MM.1S (cell line): Measurements from ENCODE around the gene CRMP1.

Experiments
- DNase-seq: peaks from one replicate; pipeline ENCODE4 v3.0.0-alpha.2; 2015
- H2AFZ ChIP-seq: fragments of 300-600 bp; sonication (generic); 2 replicates; pipeline ENCODE4 v1.6.0; 2016; ENCODE audit warnings: antibody characterized with exemption, low read length
- H3F3A ChIP-seq: fragments of 300-600 bp; sonication (generic); 2 replicates; pipeline ENCODE4 v1.6.1; 2016; ENCODE audit warnings: mild to moderate bottlenecking, antibody characterized with exemption, low read length, moderate library complexity, mixed read lengths; ENCODE audit not compliant: insufficient read depth
- H3K27ac ChIP-seq: fragments of 300-600 bp; sonication (generic); 2 replicates; pipeline ENCODE4 v1.5.1; 2016; ENCODE audit warnings: mild to moderate bottlenecking, low read length
- H3K27me3 ChIP-seq: fragments of 300-600 bp; sonication (generic); replicated peaks from 2 replicates; pipeline ENCODE4 v1.6.0; 2016; ENCODE audit warnings: low read length; ENCODE audit not compliant: insufficient read depth
- H3K36me3 ChIP-seq: fragments of 300-600 bp; sonication (generic); replicated peaks from 2 replicates; pipeline ENCODE4 v1.6.1; 2016; ENCODE audit warnings: mild to moderate bottlenecking, low read length, mixed read lengths; ENCODE audit not compliant: insufficient read depth
- H3K4me1 ChIP-seq: fragments of 300-600 bp; sonication (generic); 2 replicates; pipeline ENCODE4 v1.6.1; 2016; ENCODE audit warnings: low read length, mixed read lengths
- H3K4me2 ChIP-seq: fragments of 300-600 bp; sonication (generic); 2 replicates; pipeline ENCODE4 v1.6.0; 2016; ENCODE audit warnings: low read depth, low read length
- H3K4me3 ChIP-seq: fragments of 300-600 bp; sonication (generic); 2 replicates; pipeline ENCODE4 v1.5.1; 2016; ENCODE audit warnings: low read length, mixed read lengths
- H3K79me2 ChIP-seq: fragments of 300-600 bp; sonication (generic); 2 replicates; pipeline ENCODE4 v1.6.1; 2016; ENCODE audit warnings: mixed run types, low read length, mixed read lengths
- H3K9ac ChIP-seq: fragments of 300-600 bp; sonication (generic); 2 replicates; pipeline ENCODE4 v1.6.1; 2016; ENCODE audit warnings: low read length, mixed read lengths
- H3K9me2 ChIP-seq: fragments of 300-600 bp; sonication (generic); replicated peaks from 2 replicates; pipeline ENCODE4 v1.6.1; 2016; ENCODE audit warnings: mild to moderate bottlenecking, low read length, mixed read lengths; ENCODE audit not compliant: insufficient read depth
- H3K9me3 ChIP-seq: fragments of 300-600 bp; sonication (generic); replicated peaks from 2 replicates; pipeline ENCODE4 v1.6.1; 2016; ENCODE audit warnings: mild to moderate bottlenecking, low read length, mixed read lengths; ENCODE audit not compliant: insufficient read depth
- H4K20me1 ChIP-seq: fragments of 300-600 bp; sonication (generic); 2 replicates; pipeline ENCODE4 v1.6.1; 2016; ENCODE audit warnings: mild to moderate bottlenecking, low read length, moderate library complexity, mixed read lengths; ENCODE audit not compliant: insufficient read depth
- EZH2 ChIP-seq: fragments of 300-600 bp; sonication (generic); optimal IDR thresholded peaks from 2 replicates; pipeline ENCODE3; 2017; ENCODE audit warnings: low read depth, mild to moderate bottlenecking, antibody characterized with exemption, low read length, mixed read lengths
- EZH2phosphoT487 ChIP-seq: fragments of 300-600 bp; sonication (generic); IDR thresholded peaks from 2 replicates; pipeline ENCODE4 v1.6.1; 2018; ENCODE audit warnings: antibody characterized with exemption, low read length
- TF ChIP-seq, protein P1 (sequence below): fragments of 300-600 bp; sonication (generic); IDR thresholded peaks from 2 replicates; pipeline ENCODE4 v1.5.1; 2016; ENCODE audit warnings: antibody characterized with exemption, low read length, mixed read lengths

Gene CRMP1

DNA sequence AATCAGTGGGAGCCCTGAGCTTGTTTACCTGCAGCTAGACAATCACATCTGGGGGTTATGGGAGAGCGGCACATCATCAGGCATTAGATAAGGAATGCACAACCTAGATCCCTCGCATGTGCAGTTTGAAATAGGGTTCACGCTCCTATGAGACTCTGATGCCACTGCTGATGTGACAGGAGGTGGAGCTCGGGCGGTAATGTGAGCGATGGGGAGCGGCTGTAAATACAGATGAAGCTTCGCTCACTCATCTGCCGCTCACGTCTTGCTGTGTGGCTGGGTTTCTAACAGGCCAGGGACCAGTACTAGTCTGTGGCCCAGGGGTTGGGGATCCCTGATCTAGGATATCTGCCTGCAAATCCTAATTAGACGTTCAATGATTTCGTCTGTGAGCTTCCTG lies 90.3 kb downstream of the CRMP1 start:
- Histone ChIP-seq H3K9ac (no peak overlapping the region), H3K36me3 (no peaks in the 10 kb centered on the region), H3K79me2 (no peaks in the 10 kb centered on the region), H2AFZ (no peak overlapping the region), H3K4me2 (no peak overlapping the region), H3K4me3 (no peak overlapping the region), H3K4me1 (no peaks in the 10 kb centered on the region), H3K27me3 (no peaks in the 10 kb centered on the region), H3K9me2 (no peaks in the 10 kb centered on the region), H3K9me3 (no peaks in the 10 kb centered on the region), H3K27ac (no peak overlapping the region), H4K20me1 (no peaks in the 10 kb centered on the region), H3F3A (no peaks in the 10 kb centered on the region)
- TF ChIP-seq, protein P1, sequence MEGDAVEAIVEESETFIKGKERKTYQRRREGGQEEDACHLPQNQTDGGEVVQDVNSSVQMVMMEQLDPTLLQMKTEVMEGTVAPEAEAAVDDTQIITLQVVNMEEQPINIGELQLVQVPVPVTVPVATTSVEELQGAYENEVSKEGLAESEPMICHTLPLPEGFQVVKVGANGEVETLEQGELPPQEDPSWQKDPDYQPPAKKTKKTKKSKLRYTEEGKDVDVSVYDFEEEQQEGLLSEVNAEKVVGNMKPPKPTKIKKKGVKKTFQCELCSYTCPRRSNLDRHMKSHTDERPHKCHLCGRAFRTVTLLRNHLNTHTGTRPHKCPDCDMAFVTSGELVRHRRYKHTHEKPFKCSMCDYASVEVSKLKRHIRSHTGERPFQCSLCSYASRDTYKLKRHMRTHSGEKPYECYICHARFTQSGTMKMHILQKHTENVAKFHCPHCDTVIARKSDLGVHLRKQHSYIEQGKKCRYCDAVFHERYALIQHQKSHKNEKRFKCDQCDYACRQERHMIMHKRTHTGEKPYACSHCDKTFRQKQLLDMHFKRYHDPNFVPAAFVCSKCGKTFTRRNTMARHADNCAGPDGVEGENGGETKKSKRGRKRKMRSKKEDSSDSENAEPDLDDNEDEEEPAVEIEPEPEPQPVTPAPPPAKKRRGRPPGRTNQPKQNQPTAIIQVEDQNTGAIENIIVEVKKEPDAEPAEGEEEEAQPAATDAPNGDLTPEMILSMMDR = no peak
- TF ChIP-seq EZH2 (no peak), EZH2phosphoT487 (no peak)
- DNase-seq = no peak

- no peak overlapping the region for H3K9ac ChIP-seq
- H3K4me2 ChIP-seq = no peak overlapping the region
- TF ChIP-seq EZH2 = no peak
- TF ChIP-seq, protein P1 = no peak
- H3K79me2 ChIP-seq = no peaks in the 10 kb centered on the region
- no peak overlapping the region for H3K27ac ChIP-seq
- no peaks in the 10 kb centered on the region for H3K36me3 ChIP-seq
- DNase-seq = no peak
- H3K27me3 ChIP-seq = no peaks in the 10 kb centered on the region
- no peaks in the 10 kb centered on the region for H3K9me3 ChIP-seq
- H3K9me2 ChIP-seq = no peaks in the 10 kb centered on the region
- no peak overlapping the region for H2AFZ ChIP-seq
- H3K4me3 ChIP-seq = no peak overlapping the region
- H3K4me1 ChIP-seq = no peaks in the 10 kb centered on the region
- H3F3A ChIP-seq = no peaks in the 10 kb centered on the region
- no peaks in the 10 kb centered on the region for H4K20me1 ChIP-seq
Measured at GRCh38 chr4:5801696-5802095, 91.2 kb downstream of the CRMP1 start.

DNA sequence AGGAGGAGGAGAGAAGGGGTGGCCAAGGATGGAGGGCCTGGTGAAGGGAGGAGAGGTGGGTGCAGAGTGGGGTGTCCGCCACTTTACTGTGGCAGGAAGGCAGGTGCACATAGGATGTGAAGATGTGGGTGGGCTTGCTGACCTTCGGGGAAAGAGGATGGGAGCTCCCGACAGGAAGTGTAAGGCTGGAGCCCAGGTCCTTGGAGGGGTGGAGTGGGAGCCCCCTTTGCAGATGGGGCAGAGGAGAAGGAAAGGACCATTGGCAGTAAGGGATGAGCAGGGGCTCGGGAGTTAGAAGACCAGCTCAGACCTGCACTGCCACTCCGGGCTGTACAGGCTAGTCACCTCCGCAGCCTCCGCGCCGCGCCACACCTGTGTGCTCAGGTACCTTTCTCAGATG lies 92.4 kb downstream of the CRMP1 start:
- H4K20me1 ChIP-seq = no peaks in the 10 kb centered on the region
- no peaks in the 10 kb centered on the region for H3K27me3 ChIP-seq
- H3K4me3 ChIP-seq = no peak overlapping the region
- H3F3A ChIP-seq = no peaks in the 10 kb centered on the region
- no peak overlapping the region for H2AFZ ChIP-seq
- DNase-seq = no peak
- H3K27ac ChIP-seq = no peak overlapping the region
- 0 out of 2 replicates have a peak, but pooled peaks cover 3% of the 10 kb centered on the region for H3K36me3 ChIP-seq
- H3K4me2 ChIP-seq = no peak overlapping the region
- H3K9ac ChIP-seq = no peak overlapping the region
- H3K4me1 ChIP-seq = no peaks in the 10 kb centered on the region
- TF ChIP-seq EZH2 (no peak), EZH2phosphoT487 (no peak)
- TF ChIP-seq, protein P1 = no peak
- no peaks in the 10 kb centered on the region for H3K9me2 ChIP-seq
- H3K9me3 ChIP-seq = no peaks in the 10 kb centered on the region
- H3K79me2 ChIP-seq = no peaks in the 10 kb centered on the region
